Stimulated activated CD4-positive, alpha-beta T cell treated with anti-CD3 and anti-CD28 coated beads, Interleukin-4, amount 100 ng/mL, for 48 hours (primary cell): ENCODE results near the gene TRIM42.

Experiments used
- DNase-seq, 2 donors: peaks; one replicate each; pipeline ENCODE4 v3.0.0-alpha.2; 2020; ENCODE audit warnings: low read depth in 2 of 2

The TRIM42 gene

GRCh38 chr3:140710711-140711389, 33.0 kb downstream of the TRIM42 start:
- DNase-seq, result no peak

GRCh38 chr3:140711390-140712035, 33.6 kb downstream of the TRIM42 start:
- DNase-seq, result no peak

- DNase-seq, result no peak
Measured at GRCh38 chr3:140712301-140712700, 34.4 kb downstream of the TRIM42 start.

- DNase-seq, result no peak
Measured at GRCh38 chr3:140715035-140715434, 37.2 kb downstream of the TRIM42 start.

- no peak for DNase-seq
Measured at GRCh38 chr3:140717921-140718320, 40.1 kb downstream of the TRIM42 start.

GRCh38 chr3:140719841-140720614, 42.2 kb downstream of the TRIM42 start:
- DNase-seq, result no peak

GRCh38 chr3:140723576-140723975, 45.7 kb downstream of the TRIM42 start:
- DNase-seq, result no peak

- no peak for DNase-seq
Measured at GRCh38 chr3:140724856-140725812, 47.3 kb downstream of the TRIM42 start.

GRCh38 chr3:140726066-140726465, 48.2 kb downstream of the TRIM42 start:
- DNase-seq, result no peak

GRCh38 chr3:140727886-140728285, 50.0 kb downstream of the TRIM42 start:
- DNase-seq, result no peak

GRCh38 chr3:140731440-140732119, 53.7 kb downstream of the TRIM42 start:
- no peak for DNase-seq

GRCh38 chr3:140733623-140734022, 55.8 kb downstream of the TRIM42 start:
- no peak for DNase-seq

- no peak for DNase-seq
Measured at GRCh38 chr3:140736863-140737460, 59.1 kb downstream of the TRIM42 start.

- DNase-seq, result no peak
Measured at GRCh38 chr3:140742116-140742515, 64.3 kb downstream of the TRIM42 start.

- DNase-seq, result no peak
Measured at GRCh38 chr3:140748171-140748570, 70.3 kb downstream of the TRIM42 start.

- no peak for DNase-seq
Measured at GRCh38 chr3:140748903-140749302, 71.0 kb downstream of the TRIM42 start.
